DOHH2 (cell line): ENCODE results near the gene ZNF493.

Experiments
- CTCF ChIP-seq: fragments of 200-600 bp; sonication (generic); IDR thresholded peaks from one replicate; pipeline ENCODE4 v1.5.1; 2014; ENCODE audit warnings: antibody characterized with exemption, mild to moderate bottlenecking, low read depth, low read length; ENCODE audit not compliant: poor library complexity, severe bottlenecking
- EZH2phosphoT487 ChIP-seq: fragments of 200-600 bp; sonication (generic); IDR thresholded peaks from 2 replicates; pipeline ENCODE4 v1.6.1; 2017; ENCODE audit warnings: borderline replicate concordance, mild to moderate bottlenecking, antibody characterized with exemption, low read length, moderate library complexity, mixed read lengths

GRCh38 chr19:21454901-21455300 lies 58.0 kb downstream of the ZNF493 start:
- TF ChIP-seq CTCF = no peak
- TF ChIP-seq EZH2phosphoT487 = no peak
